Large intestine (tissue), 12 donors: Measurements from ENCODE around the gene ST3GAL5. TPM values are rescaled to one million over a fixed set of nuclear protein-coding genes. Genes with fewer than 3 reads are reported as not detected.
"Not testable (repeated sequence)": the region's sequence is repeated elsewhere in the genome, so short reads cannot be mapped to it uniquely, and the experiment has no call there.

ENCODE experiments used
- DNase-seq, 2 donors: peaks; one replicate each; pipeline versions ENCODE4 v3.0.0 to v3.0.0-alpha.2; 2013
- H3K27ac ChIP-seq: one replicate; pipeline ENCODE4 v1.5.1; 2013; ENCODE audit warnings: low read length
- H3K27me3 ChIP-seq: 2 replicates; pipeline ENCODE4 v1.6.1; 2013; ENCODE audit warnings: low read length; ENCODE audit not compliant: control insufficient read depth, insufficient read depth
- H3K36me3 ChIP-seq: 2 replicates; pipeline ENCODE4 v1.6.1; 2013; ENCODE audit warnings: low read length; ENCODE audit not compliant: control insufficient read depth, insufficient read depth
- H3K4me1 ChIP-seq: one replicate; pipeline ENCODE4 v1.6.1; 2013; ENCODE audit warnings: low read length; ENCODE audit not compliant: control insufficient read depth, insufficient read depth
- H3K4me3 ChIP-seq: one replicate; pipeline ENCODE4 v1.5.1; 2013; ENCODE audit warnings: low read length
- H3K9me3 ChIP-seq: one replicate; pipeline ENCODE4 v1.6.1; 2013; ENCODE audit warnings: mild to moderate bottlenecking, low read depth, low read length, moderate library complexity; ENCODE audit not compliant: control insufficient read depth
- WGBS: methylation state at CpG from one replicate; pipeline ENCODE4 v1.1.5; 2013; ENCODE audit warnings: low lambda C conversion rate; ENCODE audit not compliant: insufficient coverage; 5-methylcytosine and 5-hydroxymethylcytosine counted together
- long read RNA-seq, 11 donors: transcript quantifications; one replicate each; lab custom pipeline, GENCODE V29; 2026
- polyA plus RNA-seq: library from polyadenylated mRNA; unstranded; fragments of 120-200 nt; gene quantifications from one replicate; pipeline ENCODE4 v1.2.1, GENCODE V29; 2013

The ST3GAL5 gene
- polyA plus RNA-seq: 10.0 TPM
- long read RNA-seq, donor 1, partial matches to known transcripts: 0 of 1 reads
- long read RNA-seq, donor 1, other reads (novel, unspliced or antisense): 0 of 1 reads
- long read RNA-seq, donor 2, full-length matches to known transcripts: 2 of 2 reads
- long read RNA-seq, donor 2, partial matches to known transcripts: 0 of 2 reads
- long read RNA-seq, donor 2, other reads (novel, unspliced or antisense): 0 of 2 reads
- long read RNA-seq, donor 3: 0 reads
- long read RNA-seq, donor 4: 0 reads
- long read RNA-seq, donor 5, full-length matches to known transcripts: 2 of 2 reads
- long read RNA-seq, donor 5, partial matches to known transcripts: 0 of 2 reads
- long read RNA-seq, donor 5, other reads (novel, unspliced or antisense): 0 of 2 reads
- long read RNA-seq, donor 6, full-length matches to known transcripts: 3 of 3 reads
- long read RNA-seq, donor 6, partial matches to known transcripts: 0 of 3 reads
- long read RNA-seq, donor 6, other reads (novel, unspliced or antisense): 0 of 3 reads
- long read RNA-seq, donor 7, full-length matches to known transcripts: 1 of 1 reads
- long read RNA-seq, donor 7, partial matches to known transcripts: 0 of 1 reads
- long read RNA-seq, donor 7, other reads (novel, unspliced or antisense): 0 of 1 reads
- long read RNA-seq, donor 8, full-length matches to known transcripts: 2 of 2 reads
- long read RNA-seq, donor 8, partial matches to known transcripts: 0 of 2 reads
- long read RNA-seq, donor 8, other reads (novel, unspliced or antisense): 0 of 2 reads
- long read RNA-seq, donor 9, full-length matches to known transcripts: 4 of 4 reads
- long read RNA-seq, donor 9, partial matches to known transcripts: 0 of 4 reads
- long read RNA-seq, donor 9, other reads (novel, unspliced or antisense): 0 of 4 reads
- long read RNA-seq, donor 10, full-length matches to known transcripts: 2 of 2 reads
- long read RNA-seq, donor 10, partial matches to known transcripts: 0 of 2 reads
- long read RNA-seq, donor 10, other reads (novel, unspliced or antisense): 0 of 2 reads
- long read RNA-seq, donor 11, full-length matches to known transcripts: 2 of 2 reads
- long read RNA-seq, donor 11, partial matches to known transcripts: 0 of 2 reads
- long read RNA-seq, donor 11, other reads (novel, unspliced or antisense): 0 of 2 reads

- peaks cover 15% of the 10 kb centered on the region for H3K4me1 ChIP-seq
- no peaks in the 10 kb centered on the region for H3K36me3 ChIP-seq
- H3K4me3 ChIP-seq: peak within 1 kb of the TSS; percentile 70
- peaks cover 16% of the 10 kb centered on the region for H3K27me3 ChIP-seq
- DNase-seq: peak; percentile 81 to 85
- H3K27ac ChIP-seq: peak within 1 kb of the TSS; percentile 40
- no peaks in the 10 kb centered on the region for H3K9me3 ChIP-seq
- 0% methylated on average over 1 of the region's 94 CpGs for WGBS
These were observed at the start of gene ST3GAL5 for GRCh38 chr2:85888684-85889626. Gene ST3GAL5 (minus strand): TSS chr2:85888990. CDS start chr2:85888905, 85 bp downstream.

GRCh38 chr2:85938456-85938855, 49.7 kb upstream of the ST3GAL5 start:
- no peak for DNase-seq
- Histone ChIP-seq H3K4me1 (no peaks in the 10 kb centered on the region), H3K4me3 (no peak overlapping the region), H3K27ac (no peak overlapping the region), H3K9me3 (no peaks in the 10 kb centered on the region), H3K27me3 (no peaks in the 10 kb centered on the region), H3K36me3 (no peaks in the 10 kb centered on the region)
- no CpG with 5 or more reads among the region's 2 CpGs for WGBS

DNA sequence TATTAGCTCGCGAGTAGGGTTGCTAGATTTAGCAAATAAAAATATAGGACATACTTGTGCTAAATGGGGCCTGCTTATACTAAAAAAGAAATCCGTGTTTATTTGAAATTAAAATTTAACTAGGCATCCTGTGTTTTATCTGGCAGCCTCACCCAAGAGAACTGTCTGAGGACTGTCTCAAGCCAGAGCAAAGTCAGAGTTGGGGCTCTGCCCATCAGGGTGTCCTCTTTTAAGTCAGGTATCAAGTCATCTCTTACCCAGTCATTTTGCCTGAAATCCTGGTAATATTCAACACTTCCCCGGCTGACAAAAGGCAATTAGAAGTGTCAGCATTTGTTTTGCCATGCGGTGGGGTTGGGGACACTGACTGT, 48.3 kb upstream of the ST3GAL5 start:
- 60% methylated on average over 1 of the region's 5 CpGs for WGBS
- no peaks in the 10 kb centered on the region for H3K4me1 ChIP-seq
- DNase-seq: no peak
- H3K27ac ChIP-seq: no peak overlapping the region
- H3K27me3 ChIP-seq: no peaks in the 10 kb centered on the region
- no peaks in the 10 kb centered on the region for H3K36me3 ChIP-seq
- no peaks in the 10 kb centered on the region for H3K9me3 ChIP-seq
- no peak overlapping the region for H3K4me3 ChIP-seq

GRCh38 chr2:85936421-85937068, 47.8 kb upstream of the ST3GAL5 start:
- DNase-seq: no peak
- no peak overlapping the region for H3K27ac ChIP-seq
- no peaks in the 10 kb centered on the region for H3K9me3 ChIP-seq
- H3K36me3 ChIP-seq: no peaks in the 10 kb centered on the region
- WGBS: no CpG with 5 or more reads among the region's 22 CpGs
- H3K4me3 ChIP-seq: no peak overlapping the region
- H3K4me1 ChIP-seq: no peaks in the 10 kb centered on the region
- no peaks in the 10 kb centered on the region for H3K27me3 ChIP-seq

- WGBS: no CpG with 5 or more reads among the region's 3 CpGs
- Histone ChIP-seq H3K4me3 (no peak overlapping the region), H3K27ac (no peak overlapping the region), H3K27me3 (no peaks in the 10 kb centered on the region), H3K36me3 (no peaks in the 10 kb centered on the region), H3K4me1 (no peaks in the 10 kb centered on the region), H3K9me3 (no peaks in the 10 kb centered on the region)
- DNase-seq: no peak
These were observed 47.0 kb upstream of the ST3GAL5 start for GRCh38 chr2:85935746-85936208.

DNA sequence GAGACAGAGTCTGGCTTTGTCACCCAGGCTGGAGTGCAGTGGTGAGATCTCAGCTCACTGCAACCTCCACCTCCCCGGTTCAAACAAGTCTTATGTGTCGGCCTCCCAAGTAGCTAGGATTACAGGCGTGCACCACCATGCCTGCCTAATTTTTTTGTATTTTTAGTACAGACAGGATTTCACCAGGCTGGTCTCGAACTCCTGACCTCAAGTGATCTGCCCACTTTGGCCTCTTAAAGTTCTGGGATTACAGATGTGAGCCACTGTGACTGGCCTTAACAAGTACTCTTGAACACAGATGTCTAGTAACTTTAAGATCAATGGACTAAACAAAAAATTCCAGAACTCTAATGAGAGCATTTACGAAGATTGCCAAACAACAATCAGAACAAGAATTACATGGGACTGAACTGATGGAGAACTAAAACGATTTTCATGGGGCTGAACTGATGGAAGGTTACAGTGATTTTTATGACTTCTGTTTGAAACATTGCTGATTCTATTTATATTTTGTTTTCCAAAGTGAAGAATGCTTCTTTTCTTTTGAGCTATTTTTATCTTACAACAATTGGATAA, 46.5 kb upstream of the ST3GAL5 start:
- no peaks in the 10 kb centered on the region for H3K27me3 ChIP-seq
- no peaks in the 10 kb centered on the region for H3K36me3 ChIP-seq
- H3K4me1 ChIP-seq: no peaks in the 10 kb centered on the region
- no peak overlapping the region for H3K27ac ChIP-seq
- no peak overlapping the region for H3K4me3 ChIP-seq
- no peaks in the 10 kb centered on the region for H3K9me3 ChIP-seq
- 22% methylated on average over 1 of the region's 6 CpGs for WGBS
- DNase-seq: no peak

- Histone ChIP-seq H3K4me3 (no peak overlapping the region), H3K4me1 (no peaks in the 10 kb centered on the region), H3K36me3 (no peaks in the 10 kb centered on the region), H3K27me3 (no peaks in the 10 kb centered on the region), H3K27ac (no peak overlapping the region), H3K9me3 (no peaks in the 10 kb centered on the region)
- DNase-seq: peak in 1 of 2 donors; percentile 20
- WGBS: 51% methylated on average over 2 of the region's 7 CpGs
These were observed 45.2 kb upstream of the ST3GAL5 start for GRCh38 chr2:85933753-85934594.

DNA sequence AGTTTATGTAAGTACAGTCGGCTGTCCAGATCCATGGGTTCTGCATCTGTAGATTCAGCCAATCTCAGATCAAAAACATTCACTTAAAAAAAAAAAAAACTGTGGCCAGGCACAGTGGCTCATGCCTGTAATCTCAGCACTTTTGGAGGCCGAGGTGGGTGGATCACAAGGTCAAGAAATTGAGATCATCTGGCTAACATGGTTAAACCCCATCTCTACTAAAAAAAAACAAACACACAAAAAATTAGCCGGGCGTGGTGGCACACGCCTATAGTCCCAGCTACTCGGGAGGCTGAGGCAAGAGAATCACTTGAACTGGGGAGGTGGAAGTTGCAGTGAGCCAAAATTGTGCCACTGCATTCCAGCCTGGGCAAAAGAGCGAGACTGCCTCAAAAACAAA, 42.4 kb upstream of the ST3GAL5 start:
- H3K27ac ChIP-seq, H3K27me3 ChIP-seq, H3K4me1 ChIP-seq, H3K4me3 ChIP-seq, DNase-seq, H3K9me3 ChIP-seq, H3K36me3 ChIP-seq: not testable (repeated sequence)
- 40% methylated on average over 1 of the region's 7 CpGs for WGBS
